Spinal cord (tissue), 10 donors: ENCODE measurements around the gene KCNJ6. TPM values are rescaled to one million over a fixed set of nuclear protein-coding genes. Genes with fewer than 3 reads are reported as not detected.

Experiments used
- DNase-seq, 6 donors: peaks; one replicate each; pipeline versions ENCODE4 v3.0.0 to v3.0.0-alpha.2; 2013 to 2015; ENCODE audit warnings: low spot score in 6 of 6, low read depth in 4 of 6
- H3K27ac ChIP-seq: one replicate; pipeline ENCODE4 v1.5.1; 2013; ENCODE audit warnings: low read depth, low read length, control low read depth
- H3K27me3 ChIP-seq: one replicate; pipeline ENCODE4 v1.6.1; 2013; ENCODE audit warnings: low read length; ENCODE audit not compliant: control insufficient read depth, insufficient read depth
- H3K36me3 ChIP-seq: one replicate; pipeline ENCODE4 v1.6.1; 2013; ENCODE audit warnings: low read length; ENCODE audit not compliant: control insufficient read depth, insufficient read depth
- H3K4me1 ChIP-seq: one replicate; pipeline ENCODE4 v1.6.1; 2013; ENCODE audit warnings: low read length; ENCODE audit not compliant: control insufficient read depth, insufficient read depth
- H3K4me3 ChIP-seq: one replicate; pipeline ENCODE4 v1.5.1; 2013; ENCODE audit warnings: low read depth, low read length, control low read depth
- H3K9me3 ChIP-seq: one replicate; pipeline ENCODE4 v1.6.1; 2013; ENCODE audit warnings: low read length; ENCODE audit not compliant: control insufficient read depth, insufficient read depth
- WGBS: methylation state at CpG from one replicate; pipeline ENCODE4 v1.1.5; 2013; ENCODE audit warnings: missing lambda C conversion rate; ENCODE audit not compliant: insufficient coverage; 5-methylcytosine and 5-hydroxymethylcytosine counted together
- polyA plus RNA-seq, 2 donors: library from polyadenylated mRNA; unstranded; fragments of 120-200 nt; gene quantifications; one replicate each; pipeline ENCODE4 v1.2.1, GENCODE V29; 2013; ENCODE audit not compliant: insufficient read length in 2 of 2
- total RNA-seq, 2 donors: library from RNA; depleted of rRNA in 1 of 2; stranded (reverse); fragments of 120-200 nt in 1 of 2; fragments of >200 nt in 1 of 2; gene quantifications; one replicate each; pipeline versions ENCODE4 v1.2.3 to v1.2.4, GENCODE V29; 2013 to 2014
- donor health status: healthy.

Gene KCNJ6
- total and polyA plus RNA-seq, 4 donors: 4.1 to 8.7 (median 4.8) TPM

- Histone ChIP-seq H3K4me3 (no peak overlapping the region), H3K9me3 (no peaks in the 10 kb centered on the region), H3K27me3 (no peaks in the 10 kb centered on the region), H3K27ac (no peak overlapping the region), H3K36me3 (no peaks in the 10 kb centered on the region), H3K4me1 (peaks cover 7% of the 10 kb centered on the region)
- WGBS: 93% methylated on average over 7 of the region's 8 CpGs
- no peak for DNase-seq
These were observed 45.0 kb downstream of the KCNJ6 start for GRCh38 chr21:37871121-37871862.

GRCh38 chr21:37870221-37870620 lies 46.0 kb downstream of the KCNJ6 start:
- H3K36me3 ChIP-seq: no peaks in the 10 kb centered on the region
- peaks cover 5% of the 10 kb centered on the region for H3K4me1 ChIP-seq
- 0% methylated on average over 1 of the region's 2 CpGs for whole genome bisulfite sequencing
- peak in 2 of 6 donors; percentile 56 to 81 for DNase-seq
- no peak overlapping the region for H3K27ac ChIP-seq
- no peaks in the 10 kb centered on the region for H3K27me3 ChIP-seq
- H3K4me3 ChIP-seq: no peak overlapping the region
- H3K9me3 ChIP-seq: no peaks in the 10 kb centered on the region

- DNase-seq: peak in 2 of 6 donors; percentile 41 to 43
- no peak overlapping the region for H3K27ac ChIP-seq
- no peak overlapping the region for H3K4me3 ChIP-seq
- H3K9me3 ChIP-seq: no peaks in the 10 kb centered on the region
- peaks cover 1% of the 10 kb centered on the region for H3K4me1 ChIP-seq
- H3K27me3 ChIP-seq: no peaks in the 10 kb centered on the region
- no peaks in the 10 kb centered on the region for H3K36me3 ChIP-seq
These were observed 46.6 kb downstream of the KCNJ6 start for GRCh38 chr21:37869661-37870060.

GRCh38 chr21:37868446-37869295 lies 47.6 kb downstream of the KCNJ6 start:
- WGBS: 80% methylated on average over 6 of the region's 11 CpGs

GRCh38 chr21:37866027-37866426 lies 50.2 kb downstream of the KCNJ6 start:
- Histone ChIP-seq H3K9me3 (no peaks in the 10 kb centered on the region), H3K4me1 (no peaks in the 10 kb centered on the region), H3K27ac (no peak overlapping the region), H3K27me3 (no peaks in the 10 kb centered on the region), H3K36me3 (no peaks in the 10 kb centered on the region), H3K4me3 (no peak overlapping the region)
- no peak for DNase-seq
- 94% methylated on average over 2 of the region's 2 CpGs for WGBS

More at GRCh38 chr21:37868446-37869295, 47.6 kb downstream of the KCNJ6 start:
- no peaks in the 10 kb centered on the region for H3K4me1 ChIP-seq
- no peaks in the 10 kb centered on the region for H3K9me3 ChIP-seq
- H3K27me3 ChIP-seq: no peaks in the 10 kb centered on the region
- DNase-seq: peak in 1 of 6 donors; percentile 69
- no peaks in the 10 kb centered on the region for H3K36me3 ChIP-seq
- no peak overlapping the region for H3K4me3 ChIP-seq
- no peak overlapping the region for H3K27ac ChIP-seq

- WGBS: no CpG with 5 or more reads among the region's 5 CpGs
- H3K27me3 ChIP-seq: no peaks in the 10 kb centered on the region
- no peak overlapping the region for H3K4me3 ChIP-seq
- DNase-seq: no peak
- H3K9me3 ChIP-seq: no peaks in the 10 kb centered on the region
- H3K27ac ChIP-seq: no peak overlapping the region
- no peaks in the 10 kb centered on the region for H3K36me3 ChIP-seq
- no peaks in the 10 kb centered on the region for H3K4me1 ChIP-seq
These were observed 51.1 kb downstream of the KCNJ6 start for GRCh38 chr21:37865156-37865555.

- no peaks in the 10 kb centered on the region for H3K27me3 ChIP-seq
- H3K4me1 ChIP-seq: no peaks in the 10 kb centered on the region
- DNase-seq: no peak
- no CpG with 5 or more reads among the region's 5 CpGs for WGBS
- no peak overlapping the region for H3K27ac ChIP-seq
- no peaks in the 10 kb centered on the region for H3K36me3 ChIP-seq
- H3K9me3 ChIP-seq: no peaks in the 10 kb centered on the region
- H3K4me3 ChIP-seq: no peak overlapping the region
These were observed 52.4 kb downstream of the KCNJ6 start for GRCh38 chr21:37863842-37864241.

- DNase-seq: peak in 3 of 6 donors; percentile 9 to 67 (median 51)
- no peak overlapping the region for H3K4me3 ChIP-seq
- no peaks in the 10 kb centered on the region for H3K27me3 ChIP-seq
- WGBS: 69% methylated on average over 2 of the region's 2 CpGs
- H3K9me3 ChIP-seq: no peaks in the 10 kb centered on the region
- H3K4me1 ChIP-seq: no peaks in the 10 kb centered on the region
- no peak overlapping the region for H3K27ac ChIP-seq
- H3K36me3 ChIP-seq: no peaks in the 10 kb centered on the region
These were observed 53.7 kb downstream of the KCNJ6 start for GRCh38 chr21:37862536-37862935.

- no peak for DNase-seq
- no peaks in the 10 kb centered on the region for H3K9me3 ChIP-seq
- H3K4me1 ChIP-seq: no peaks in the 10 kb centered on the region
- H3K4me3 ChIP-seq: no peak overlapping the region
- H3K36me3 ChIP-seq: no peaks in the 10 kb centered on the region
- H3K27me3 ChIP-seq: no peaks in the 10 kb centered on the region
- WGBS: 100% methylated on average over 1 of the region's 2 CpGs
- H3K27ac ChIP-seq: no peak overlapping the region
These were observed 54.7 kb downstream of the KCNJ6 start for GRCh38 chr21:37861561-37861960.
